CD14-positive monocyte (primary cell): ENCODE data around the gene KANK2. TPM values are rescaled to one million over a fixed set of nuclear protein-coding genes. Genes with fewer than 3 reads are reported as not detected.

Source experiments
- DNase-seq, 3 donors: peaks; one replicate each; pipeline ENCODE4 v3.0.0-alpha.2; 2011 to 2022
- H2AFZ ChIP-seq: 2 replicates; pipeline ENCODE4 v1.6.0; 2012; ENCODE audit warnings: mild to moderate bottlenecking, low read depth, low read length, inconsistent platforms; ENCODE audit not compliant: insufficient read depth, poor library complexity, severe bottlenecking
- H3K27ac ChIP-seq, 2 donors: 1 replicate in 1 of 2; 2 replicates in 1 of 2; pipeline ENCODE4 v1.5.1; 2012 to 2013; ENCODE audit warnings: low read length in 2 of 2, control low read depth in 1 of 2, inconsistent platforms in 1 of 2, low read depth in 1 of 2, mild to moderate bottlenecking in 1 of 2
- H3K27me3 ChIP-seq, 2 donors: one replicate each; pipeline versions ENCODE4 v1.6.0 to v1.6.1; 2011 to 2013; ENCODE audit warnings: low read length in 2 of 2; ENCODE audit not compliant: control insufficient read depth in 2 of 2, insufficient read depth in 2 of 2
- H3K36me3 ChIP-seq, 2 donors: replicated peaks in 1 of 2; 1 replicate in 1 of 2; 2 replicates in 1 of 2; pipeline versions ENCODE4 v1.5.1 to v1.6.1; 2012 to 2013; ENCODE audit warnings: low read length in 2 of 2, control low read depth in 1 of 2, inconsistent platforms in 1 of 2, mild to moderate bottlenecking in 1 of 2; ENCODE audit not compliant: insufficient read depth in 2 of 2, control insufficient read depth in 1 of 2
- H3K4me1 ChIP-seq, 2 donors: 1 replicate in 1 of 2; 2 replicates in 1 of 2; pipeline versions ENCODE4 v1.5.1 to v1.6.1; 2012 to 2013; ENCODE audit warnings: low read length in 2 of 2, control low read depth in 1 of 2, inconsistent platforms in 1 of 2, mild to moderate bottlenecking in 1 of 2, moderate library complexity in 1 of 2; ENCODE audit not compliant: insufficient read depth in 2 of 2, control insufficient read depth in 1 of 2
- H3K4me2 ChIP-seq: replicated peaks from 2 replicates; pipeline ENCODE3; 2012; ENCODE audit warnings: low read length, moderate library complexity, mild to moderate bottlenecking; ENCODE audit not compliant: poor library complexity, severe bottlenecking; ENCODE audit errors: extremely low read depth
- H3K4me3 ChIP-seq, 3 experiments: fragments of 200-600 bp in 1 of 3; sonication (generic) in 1 of 3; replicated peaks in 1 of 3; 1 replicate in 2 of 3; 2 replicates in 1 of 3; pipeline ENCODE4 v1.5.1; 2011 to 2013; ENCODE audit warnings: low read length in 3 of 3, mild to moderate bottlenecking in 3 of 3, control low read depth in 2 of 3, low read depth in 2 of 3, inconsistent platforms in 1 of 3, moderate library complexity in 1 of 3
- H3K79me2 ChIP-seq: 2 replicates; pipeline ENCODE4 v1.6.0; 2012; ENCODE audit warnings: mild to moderate bottlenecking, control low read depth, inconsistent platforms, low read length, moderate library complexity; ENCODE audit not compliant: insufficient read depth
- H3K9ac ChIP-seq: 2 replicates; pipeline ENCODE4 v1.6.0; 2017; ENCODE audit warnings: low read length, mild to moderate bottlenecking; ENCODE audit not compliant: insufficient read depth, poor library complexity, severe bottlenecking
- H3K9me3 ChIP-seq, 2 donors: replicated peaks in 1 of 2; 1 replicate in 1 of 2; 2 replicates in 1 of 2; pipeline versions ENCODE4 v1.5.1 to v1.6.1; 2012 to 2013; ENCODE audit warnings: low read length in 2 of 2, control low read depth in 1 of 2; ENCODE audit not compliant: control insufficient read depth in 1 of 2, insufficient read depth in 1 of 2
- H4K20me1 ChIP-seq: 2 replicates; pipeline ENCODE4 v1.6.0; 2012; ENCODE audit warnings: mild to moderate bottlenecking, low read length, control low read depth, moderate library complexity; ENCODE audit not compliant: insufficient read depth
- H3K27ac Mint-ChIP-seq, 7 donors: one replicate each; pipeline ENCODE4 v1.8.0; 2020; ENCODE audit warnings: mild to moderate bottlenecking in 7 of 7, mixed read lengths in 7 of 7, moderate library complexity in 6 of 7, inconsistent platforms in 2 of 7
- H3K27me3 Mint-ChIP-seq, 3 donors: one replicate each; pipeline ENCODE4 v1.8.0; 2021 to 2022; ENCODE audit warnings: low read depth in 3 of 3, mild to moderate bottlenecking in 3 of 3, mixed read lengths in 3 of 3, moderate library complexity in 3 of 3, inconsistent platforms in 1 of 3
- H3K36me3 Mint-ChIP-seq, 2 donors: one replicate each; pipeline ENCODE4 v1.8.0; 2020; ENCODE audit warnings: mixed read lengths in 2 of 2, inconsistent platforms in 1 of 2, mild to moderate bottlenecking in 1 of 2
- H3K4me1 Mint-ChIP-seq: one replicate; pipeline ENCODE4 v1.8.0; 2020; ENCODE audit warnings: mild to moderate bottlenecking, mixed read lengths
- H3K4me3 Mint-ChIP-seq, 2 donors: one replicate each; pipeline ENCODE4 v1.8.0; 2020; ENCODE audit warnings: mild to moderate bottlenecking in 2 of 2, mixed read lengths in 2 of 2, moderate library complexity in 1 of 2
- H3K9me3 Mint-ChIP-seq, 7 donors: one replicate each; pipeline ENCODE4 v1.8.0; 2020 to 2022; ENCODE audit warnings: mixed read lengths in 7 of 7, mild to moderate bottlenecking in 6 of 7, moderate library complexity in 6 of 7, inconsistent platforms in 2 of 7
- CTCF ChIP-seq: fragments of 200-600 bp; IDR thresholded peaks from one replicate; pipeline ENCODE4 v1.8.0; 2022; ENCODE audit warnings: antibody characterized with exemption, mild to moderate bottlenecking
- WGBS: methylation state at CpG from one replicate; pipeline ENCODE4 v1.1.5; 2013; ENCODE audit warnings: missing lambda C conversion rate; ENCODE audit not compliant: insufficient coverage; 5-methylcytosine and 5-hydroxymethylcytosine counted together
- intact Hi-C, 2 donors: fragments of 100-400 bp; cut with micrococcal nuclease; formaldehyde crosslinking; loops; one replicate each; pipeline versions ENCODE4 v1.15.0 to v1.15.1; 2023
- polyA plus RNA-seq, 3 donors: library from polyadenylated mRNA; depleted of rRNA in 1 of 3; unstranded in 2 of 3; stranded (reverse) in 1 of 3; fragments of 300-500 nt in 2 of 3; fragments of >200 nt in 1 of 3; fragmentation: Illumina TruSeq in 2 of 3; gene quantifications; 1 replicate in 2 of 3; 2 replicates in 1 of 3; pipeline ENCODE4 v1.2.3, GENCODE V29; 2012 to 2021

KANK2 gene
- polyA plus RNA-seq, 3 donors: 0.40 to 1.3 (median 0.64) TPM

GRCh38 chr19:11138601-11139300 is 58.6 kb downstream of the KANK2 start:
- Histone ChIP-seq H3K27ac (no peak overlapping the region), H4K20me1 (no peaks in the 10 kb centered on the region), H3K79me2 (no peaks in the 10 kb centered on the region), H2AFZ (peak overlapping the region; percentile 44), H3K9me3 (no peaks in the 10 kb centered on the region), H3K36me3 (no peaks in the 10 kb centered on the region), H3K4me3 (peak overlapping the region in 1 of 3 experiments; percentile 20), H3K4me2 (peak overlapping the region; percentile 2), H3K4me1 (peaks cover 31 to 42% of the 10 kb centered on the region in 2 donors), H3K9ac (no peak overlapping the region), H3K27me3 (peaks cover 0 to 6% of the 10 kb centered on the region in 2 donors)
- H3K27ac Mint-ChIP-seq: peak overlapping the region in 2 of 7 donors; percentile 18 to 50
- 32% methylated on average over 6 of the region's 13 CpGs for WGBS
- peak; percentile 25 to 56 (median 46) for DNase-seq
- TF ChIP-seq CTCF: no peak
- H3K27me3 Mint-ChIP-seq: peaks cover 18 to 22% (median 21%) of the 10 kb centered on the region in 3 donors
- peaks cover 41% of the 10 kb centered on the region for H3K4me1 Mint-ChIP-seq
- H3K9me3 Mint-ChIP-seq: peaks cover 0 to 2% (median 0%) of the 10 kb centered on the region in 7 donors
- peak overlapping the region in 1 of 2 donors; percentile 16 for H3K4me3 Mint-ChIP-seq
- peaks cover 0 to 10% of the 10 kb centered on the region in 2 donors for H3K36me3 Mint-ChIP-seq
- intact Hi-C loops: loop anchor here (5.0 to 10.0 kb wide), 3 partner anchors 64 to 204 kb away; no protein-coding TSS in a partner anchor

GRCh38 chr19:11137542-11138384 is 59.6 kb downstream of the KANK2 start:
- Histone ChIP-seq H2AFZ (peak overlapping the region; percentile 92), H3K9ac (peak overlapping the region; percentile 49)
- DNase-seq: peak; percentile 35 to 69 (median 54)

More at GRCh38 chr19:11137542-11138384, 59.6 kb downstream of the KANK2 start:
- H3K4me1 Mint-ChIP-seq: peaks cover 33% of the 10 kb centered on the region
- no peaks in the 10 kb centered on the region for H3K79me2 ChIP-seq
- TF ChIP-seq CTCF: peak; percentile 76
- peaks cover 0 to 6% of the 10 kb centered on the region in 2 donors for H3K27me3 ChIP-seq
- intact Hi-C loops: loop anchor here (5.0 to 10.0 kb wide), 3 partner anchors 63 to 203 kb away; no protein-coding TSS in a partner anchor
- H3K4me2 ChIP-seq: peak overlapping the region; percentile 87
- peak overlapping the region in 4 of 7 donors; percentile 37 to 80 (median 62) for H3K27ac Mint-ChIP-seq
- WGBS: 7% methylated on average over 24 of the region's 28 CpGs
- H3K9me3 ChIP-seq: no peaks in the 10 kb centered on the region
- H3K36me3 Mint-ChIP-seq: peaks cover 0 to 14% of the 10 kb centered on the region in 2 donors
- no peaks in the 10 kb centered on the region for H4K20me1 ChIP-seq
- H3K4me1 ChIP-seq: peaks cover 25 to 35% of the 10 kb centered on the region in 2 donors
- H3K27ac ChIP-seq: no peak overlapping the region
- H3K36me3 ChIP-seq: peaks cover 0 to 3% of the 10 kb centered on the region in 2 donors
- peaks cover 0 to 2% (median 0%) of the 10 kb centered on the region in 7 donors for H3K9me3 Mint-ChIP-seq
- H3K27me3 Mint-ChIP-seq: peaks cover 17 to 22% (median 21%) of the 10 kb centered on the region in 3 donors
- H3K4me3 ChIP-seq: peak overlapping the region; percentile 26 to 83 (median 42)
- peak overlapping the region; percentile 89 to 98 for H3K4me3 Mint-ChIP-seq
